WTC11 (cell line): ENCODE data around the gene PTGES2.

Experiments used
- AFF4 ChIP-seq: sonication (generic); formaldehyde crosslinking; IDR thresholded peaks from 2 replicates; pipeline ENCODE4 v1.8.1; 2023; ENCODE audit warnings: mild to moderate bottlenecking, missing genetic modification reagents, borderline replicate concordance
- ATF3 ChIP-seq: sonication (generic); formaldehyde crosslinking; conservative IDR thresholded peaks from 2 replicates; pipeline ENCODE4 v1.8.1; 2022; ENCODE audit warnings: mild to moderate bottlenecking, missing genetic modification reagents
- CREB1 ChIP-seq: sonication (generic); formaldehyde crosslinking; IDR thresholded peaks from 2 replicates; pipeline ENCODE4 v1.8.0; 2023; ENCODE audit warnings: mild to moderate bottlenecking, missing genetic modification reagents
- CTCF ChIP-seq: fragments of 200-600 bp; IDR thresholded peaks from 2 replicates; pipeline ENCODE4 v1.8.0; 2022; ENCODE audit warnings: antibody characterized with exemption
- E2F4 ChIP-seq: sonication (generic); formaldehyde crosslinking; IDR thresholded peaks from 2 replicates; pipeline ENCODE4 v1.8.1; 2022; ENCODE audit warnings: low read depth, mild to moderate bottlenecking, moderate library complexity, missing genetic modification reagents, borderline replicate concordance
- HMGXB4 ChIP-seq: sonication (generic); formaldehyde crosslinking; IDR thresholded peaks from 2 replicates; pipeline ENCODE4 v1.8.1; 2023; ENCODE audit warnings: mild to moderate bottlenecking, moderate library complexity, missing genetic modification reagents
- JUN ChIP-seq: sonication (generic); formaldehyde crosslinking; IDR thresholded peaks from 2 replicates; pipeline ENCODE4 v1.8.0; 2023; ENCODE audit warnings: mild to moderate bottlenecking, missing genetic modification reagents
- NFYB ChIP-seq: sonication (generic); formaldehyde crosslinking; conservative IDR thresholded peaks from 2 replicates; pipeline ENCODE4 v1.8.0; 2022; ENCODE audit warnings: low read depth, missing genetic modification reagents
- NR2C2 ChIP-seq: sonication (generic); formaldehyde crosslinking; IDR thresholded peaks from 2 replicates; pipeline ENCODE4 v1.8.0; 2022; ENCODE audit warnings: mild to moderate bottlenecking, missing genetic modification reagents
- PRDM15 ChIP-seq: sonication (generic); formaldehyde crosslinking; IDR thresholded peaks from 2 replicates; pipeline ENCODE4 v1.8.0; 2022; ENCODE audit warnings: missing genetic modification reagents
- SP1 ChIP-seq: sonication (generic); formaldehyde crosslinking; conservative IDR thresholded peaks from 2 replicates; pipeline ENCODE4 v1.8.1; 2022; ENCODE audit warnings: missing genetic modification reagents

GRCh38 chr9:128082151-128082550 is 45.4 kb downstream of the PTGES2 start:
- TF ChIP-seq CTCF (no peak), NR2C2 (CRISPR knock-in tag) (no peak), AFF4 (CRISPR knock-in tag) (no peak), ATF3 (CRISPR knock-in tag) (no peak), HMGXB4 (CRISPR knock-in tag) (no peak), CREB1 (CRISPR knock-in tag) (no peak), E2F4 (no peak), JUN (CRISPR knock-in tag) (no peak), PRDM15 (CRISPR knock-in tag) (no peak), SP1 (CRISPR knock-in tag) (no peak), NFYB (CRISPR knock-in tag) (no peak)
